ENCODE measurements around the gene FAXDC2.
"Not testable (repeated sequence)": the region's sequence is repeated elsewhere in the genome, so short reads cannot be mapped to it uniquely, and the experiment has no call there.

Gene FAXDC2

GRCh38 chr5:154832804-154833203 is 17.6 kb downstream of the FAXDC2 start:
- H3K4me3 ChIP-seq (ENCODE audit: low read length); H3K27me3 ChIP-seq (ENCODE audit: insufficient read depth, low read length); H3K4me1 ChIP-seq (ENCODE audit: insufficient read depth, low read length); H3K9me3 ChIP-seq (ENCODE audit: low read length); H2AFZ ChIP-seq (ENCODE audit: low read depth, low read length): not testable (repeated sequence)
- peaks cover 24% of the 10 kb centered on the region for H3K36me3 ChIP-seq (ENCODE audit: insufficient read depth, low read length)

- no peak overlapping the region for H3K4me3 ChIP-seq (ENCODE audit: low read length)
- H3K27me3 ChIP-seq (ENCODE audit: insufficient read depth, low read length), result no peaks in the 10 kb centered on the region
- no peaks in the 10 kb centered on the region for H3K9me3 ChIP-seq (ENCODE audit: low read length)
- H3K36me3 ChIP-seq (ENCODE audit: insufficient read depth, low read length), result peaks cover 28% of the 10 kb centered on the region
- H2AFZ ChIP-seq (ENCODE audit: low read depth, low read length), result no peak overlapping the region
- H3K4me1 ChIP-seq (ENCODE audit: insufficient read depth, low read length), result no peaks in the 10 kb centered on the region
Measured at GRCh38 chr5:154831451-154831850, 19.0 kb downstream of the FAXDC2 start.

- no peak overlapping the region for H2AFZ ChIP-seq (ENCODE audit: low read depth, low read length)
- H3K4me3 ChIP-seq (ENCODE audit: low read length), result no peak overlapping the region
- H3K27me3 ChIP-seq (ENCODE audit: insufficient read depth, low read length), result no peaks in the 10 kb centered on the region
- H3K36me3 ChIP-seq (ENCODE audit: insufficient read depth, low read length), result peaks cover 28% of the 10 kb centered on the region
- H3K4me1 ChIP-seq (ENCODE audit: insufficient read depth, low read length), result no peaks in the 10 kb centered on the region
- H3K9me3 ChIP-seq (ENCODE audit: low read length), result no peaks in the 10 kb centered on the region
Measured at GRCh38 chr5:154830596-154830995, 19.8 kb downstream of the FAXDC2 start.

GRCh38 chr5:154830219-154830595 is 20.2 kb downstream of the FAXDC2 start:
- Histone ChIP-seq H3K4me3 (ENCODE audit: low read length) (no peak overlapping the region), H3K4me1 (ENCODE audit: insufficient read depth, low read length) (no peaks in the 10 kb centered on the region), H3K36me3 (ENCODE audit: insufficient read depth, low read length) (peaks cover 28% of the 10 kb centered on the region), H3K27me3 (ENCODE audit: insufficient read depth, low read length) (no peaks in the 10 kb centered on the region), H2AFZ (ENCODE audit: low read depth, low read length) (no peak overlapping the region), H3K9me3 (ENCODE audit: low read length) (no peaks in the 10 kb centered on the region)

GRCh38 chr5:154829589-154830218 is 20.7 kb downstream of the FAXDC2 start:
- peaks cover 28% of the 10 kb centered on the region for H3K36me3 ChIP-seq (ENCODE audit: insufficient read depth, low read length)
- H2AFZ ChIP-seq (ENCODE audit: low read depth, low read length), result no peak overlapping the region
- H3K4me3 ChIP-seq (ENCODE audit: low read length), result no peak overlapping the region
- no peaks in the 10 kb centered on the region for H3K4me1 ChIP-seq (ENCODE audit: insufficient read depth, low read length)
- no peaks in the 10 kb centered on the region for H3K9me3 ChIP-seq (ENCODE audit: low read length)
- no peaks in the 10 kb centered on the region for H3K27me3 ChIP-seq (ENCODE audit: insufficient read depth, low read length)

- no peaks in the 10 kb centered on the region for H3K27me3 ChIP-seq (ENCODE audit: insufficient read depth, low read length)
- no peaks in the 10 kb centered on the region for H3K9me3 ChIP-seq (ENCODE audit: low read length)
- peaks cover 29% of the 10 kb centered on the region for H3K36me3 ChIP-seq (ENCODE audit: insufficient read depth, low read length)
- H2AFZ ChIP-seq (ENCODE audit: low read depth, low read length), result no peak overlapping the region
- no peak overlapping the region for H3K4me3 ChIP-seq (ENCODE audit: low read length)
- no peaks in the 10 kb centered on the region for H3K4me1 ChIP-seq (ENCODE audit: insufficient read depth, low read length)
Measured at GRCh38 chr5:154829181-154829588, 21.2 kb downstream of the FAXDC2 start.

- no peaks in the 10 kb centered on the region for H3K27me3 ChIP-seq (ENCODE audit: insufficient read depth, low read length)
- no peaks in the 10 kb centered on the region for H3K9me3 ChIP-seq (ENCODE audit: low read length)
- peaks cover 25% of the 10 kb centered on the region for H3K36me3 ChIP-seq (ENCODE audit: insufficient read depth, low read length)
- no peak overlapping the region for H2AFZ ChIP-seq (ENCODE audit: low read depth, low read length)
- no peaks in the 10 kb centered on the region for H3K4me1 ChIP-seq (ENCODE audit: insufficient read depth, low read length)
- H3K4me3 ChIP-seq (ENCODE audit: low read length), result no peak overlapping the region
Measured at GRCh38 chr5:154824070-154824469, 26.3 kb downstream of the FAXDC2 start.

GRCh38 chr5:154823605-154824004 is 26.8 kb downstream of the FAXDC2 start:
- H2AFZ ChIP-seq (ENCODE audit: low read depth, low read length), result no peak overlapping the region
- no peak overlapping the region for H3K4me3 ChIP-seq (ENCODE audit: low read length)
- no peaks in the 10 kb centered on the region for H3K27me3 ChIP-seq (ENCODE audit: insufficient read depth, low read length)
- no peaks in the 10 kb centered on the region for H3K4me1 ChIP-seq (ENCODE audit: insufficient read depth, low read length)
- H3K36me3 ChIP-seq (ENCODE audit: insufficient read depth, low read length), result peaks cover 27% of the 10 kb centered on the region
- H3K9me3 ChIP-seq (ENCODE audit: low read length), result no peaks in the 10 kb centered on the region

- H3K27me3 ChIP-seq (ENCODE audit: insufficient read depth, low read length); H3K4me1 ChIP-seq (ENCODE audit: insufficient read depth, low read length); H3K9me3 ChIP-seq (ENCODE audit: low read length); H3K4me3 ChIP-seq (ENCODE audit: low read length); H2AFZ ChIP-seq (ENCODE audit: low read depth, low read length): not testable (repeated sequence)
- peaks cover 23% of the 10 kb centered on the region for H3K36me3 ChIP-seq (ENCODE audit: insufficient read depth, low read length)
Measured at GRCh38 chr5:154822896-154823295, 27.5 kb downstream of the FAXDC2 start.

- Histone ChIP-seq H3K36me3 (ENCODE audit: insufficient read depth, low read length) (peaks cover 43% of the 10 kb centered on the region), H2AFZ (ENCODE audit: low read depth, low read length) (no peak overlapping the region), H3K4me1 (ENCODE audit: insufficient read depth, low read length) (no peaks in the 10 kb centered on the region), H3K27me3 (ENCODE audit: insufficient read depth, low read length) (no peaks in the 10 kb centered on the region), H3K9me3 (ENCODE audit: low read length) (no peaks in the 10 kb centered on the region), H3K4me3 (ENCODE audit: low read length) (no peak overlapping the region)
Measured at GRCh38 chr5:154820383-154820782, 30.0 kb downstream of the FAXDC2 start.

- H3K27me3 ChIP-seq (ENCODE audit: insufficient read depth, low read length), result no peaks in the 10 kb centered on the region
- no peak overlapping the region for H3K4me3 ChIP-seq (ENCODE audit: low read length)
- no peak overlapping the region for H2AFZ ChIP-seq (ENCODE audit: low read depth, low read length)
- peaks cover 50% of the 10 kb centered on the region for H3K36me3 ChIP-seq (ENCODE audit: insufficient read depth, low read length)
- no peaks in the 10 kb centered on the region for H3K4me1 ChIP-seq (ENCODE audit: insufficient read depth, low read length)
- no peaks in the 10 kb centered on the region for H3K9me3 ChIP-seq (ENCODE audit: low read length)
Measured at GRCh38 chr5:154819546-154819945, 30.9 kb downstream of the FAXDC2 start.

- H3K27me3 ChIP-seq (ENCODE audit: insufficient read depth, low read length), result no peaks in the 10 kb centered on the region
- H3K36me3 ChIP-seq (ENCODE audit: insufficient read depth, low read length), result peaks cover 52% of the 10 kb centered on the region
- H3K4me3 ChIP-seq (ENCODE audit: low read length), result no peak overlapping the region
- H3K4me1 ChIP-seq (ENCODE audit: insufficient read depth, low read length), result no peaks in the 10 kb centered on the region
- no peaks in the 10 kb centered on the region for H3K9me3 ChIP-seq (ENCODE audit: low read length)
- no peak overlapping the region for H2AFZ ChIP-seq (ENCODE audit: low read depth, low read length)
Measured at GRCh38 chr5:154818471-154819116, 31.8 kb downstream of the FAXDC2 start.

GRCh38 chr5:154817815-154818214 is 32.6 kb downstream of the FAXDC2 start:
- Histone ChIP-seq H3K27me3 (ENCODE audit: insufficient read depth, low read length) (no peaks in the 10 kb centered on the region), H3K4me3 (ENCODE audit: low read length) (no peak overlapping the region), H3K9me3 (ENCODE audit: low read length) (no peaks in the 10 kb centered on the region), H3K4me1 (ENCODE audit: insufficient read depth, low read length) (no peaks in the 10 kb centered on the region), H3K36me3 (ENCODE audit: insufficient read depth, low read length) (peaks cover 55% of the 10 kb centered on the region), H2AFZ (ENCODE audit: low read depth, low read length) (no peak overlapping the region)
